ENCODE results near the gene PTPRB. TPM values are rescaled to one million over a fixed set of nuclear protein-coding genes. Genes with fewer than 3 reads are reported as not detected.

Gene PTPRB
- total RNA-seq, 1 experiment from 2014 or later: 0.17 TPM

DNA sequence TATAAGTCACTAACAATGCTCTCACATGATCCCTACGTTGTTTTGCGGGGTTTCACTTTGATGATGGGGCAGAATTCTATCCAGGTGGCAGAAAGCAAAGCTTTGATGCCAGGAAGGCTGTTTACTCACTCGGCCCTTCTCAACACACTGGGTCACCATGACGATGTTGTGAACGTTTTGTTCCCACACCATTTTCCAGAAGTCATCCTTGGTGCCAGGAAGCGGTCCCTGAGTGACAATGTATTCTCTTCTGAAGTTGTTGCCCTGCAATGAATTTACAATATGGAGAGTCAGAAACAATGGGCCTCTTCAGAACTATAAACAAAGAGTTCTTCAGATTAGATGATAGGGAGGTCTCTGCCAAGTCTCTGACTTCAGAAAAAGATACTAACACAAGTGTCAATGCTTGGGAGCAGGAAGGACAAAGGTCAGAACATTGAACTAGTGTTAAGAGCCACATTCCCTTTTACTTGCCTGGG, 101.3 kb downstream of the PTPRB start:
- H3K4me3 ChIP-seq (replicated peaks in 1 of 2; ENCODE audit: low read depth in 1 of 2, low read length in 2 of 2): no peak overlapping the region
- no peak for ATAC-seq
- H3K27ac ChIP-seq (ENCODE audit: low read depth, low read length): no peak overlapping the region
- no peaks in the 10 kb centered on the region for H3K36me3 ChIP-seq (ENCODE audit: control insufficient read depth in 1 of 2, insufficient read depth in 2 of 2, low read length in 2 of 2)
- peaks cover 0 to 4% of the 10 kb centered on the region in 2 experiments; a peak in 1 of 4 replicates for H3K4me1 ChIP-seq (ENCODE audit: control insufficient read depth in 1 of 2, insufficient read depth in 2 of 2, low read length in 2 of 2)
- CTCF ChIA-PET: no interaction called here
- no peak overlapping the region for H3K9ac ChIP-seq (ENCODE audit: low read length)
- H2AFZ ChIP-seq (ENCODE audit: low read depth, low read length, poor library complexity, severe bottlenecking): no peak overlapping the region
- no peaks in the 10 kb centered on the region for H3K27me3 ChIP-seq (ENCODE audit: insufficient read depth, low read length)
- no peak overlapping the region for H3K4me2 ChIP-seq (ENCODE audit: low read length)
- no peaks in the 10 kb centered on the region for H3K9me3 ChIP-seq (ENCODE audit: control insufficient read depth in 1 of 2, insufficient read depth in 1 of 2, low read depth in 1 of 2, low read length in 2 of 2)
- no peak for TF ChIP-seq CTCF (IDR thresholded peaks at IDR 0.05 in 2 of 3, conservative IDR thresholded peaks at IDR 0.05 in 1 of 3; ENCODE audit: borderline replicate concordance in 1 of 3, insufficient read depth in 1 of 3, low read depth in 2 of 3, low read length in 2 of 3)
- no peak for TF ChIP-seq RAD21 (IDR thresholded peaks at IDR 0.05; ENCODE audit: low read depth)
- no peak for TF ChIP-seq FOSL1 (IDR thresholded peaks at IDR 0.05; ENCODE audit: low read depth)
- no peak for TF ChIP-seq ZFX (IDR thresholded peaks at IDR 0.05)
- TF ChIP-seq, protein P1, sequence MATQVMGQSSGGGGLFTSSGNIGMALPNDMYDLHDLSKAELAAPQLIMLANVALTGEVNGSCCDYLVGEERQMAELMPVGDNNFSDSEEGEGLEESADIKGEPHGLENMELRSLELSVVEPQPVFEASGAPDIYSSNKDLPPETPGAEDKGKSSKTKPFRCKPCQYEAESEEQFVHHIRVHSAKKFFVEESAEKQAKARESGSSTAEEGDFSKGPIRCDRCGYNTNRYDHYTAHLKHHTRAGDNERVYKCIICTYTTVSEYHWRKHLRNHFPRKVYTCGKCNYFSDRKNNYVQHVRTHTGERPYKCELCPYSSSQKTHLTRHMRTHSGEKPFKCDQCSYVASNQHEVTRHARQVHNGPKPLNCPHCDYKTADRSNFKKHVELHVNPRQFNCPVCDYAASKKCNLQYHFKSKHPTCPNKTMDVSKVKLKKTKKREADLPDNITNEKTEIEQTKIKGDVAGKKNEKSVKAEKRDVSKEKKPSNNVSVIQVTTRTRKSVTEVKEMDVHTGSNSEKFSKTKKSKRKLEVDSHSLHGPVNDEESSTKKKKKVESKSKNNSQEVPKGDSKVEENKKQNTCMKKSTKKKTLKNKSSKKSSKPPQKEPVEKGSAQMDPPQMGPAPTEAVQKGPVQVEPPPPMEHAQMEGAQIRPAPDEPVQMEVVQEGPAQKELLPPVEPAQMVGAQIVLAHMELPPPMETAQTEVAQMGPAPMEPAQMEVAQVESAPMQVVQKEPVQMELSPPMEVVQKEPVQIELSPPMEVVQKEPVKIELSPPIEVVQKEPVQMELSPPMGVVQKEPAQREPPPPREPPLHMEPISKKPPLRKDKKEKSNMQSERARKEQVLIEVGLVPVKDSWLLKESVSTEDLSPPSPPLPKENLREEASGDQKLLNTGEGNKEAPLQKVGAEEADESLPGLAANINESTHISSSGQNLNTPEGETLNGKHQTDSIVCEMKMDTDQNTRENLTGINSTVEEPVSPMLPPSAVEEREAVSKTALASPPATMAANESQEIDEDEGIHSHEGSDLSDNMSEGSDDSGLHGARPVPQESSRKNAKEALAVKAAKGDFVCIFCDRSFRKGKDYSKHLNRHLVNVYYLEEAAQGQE (IDR thresholded peaks at IDR 0.05; ENCODE audit: low read depth): no peak
- TF ChIP-seq POLR2A (IDR thresholded peaks at IDR 0.05; ENCODE audit: borderline replicate concordance, extremely low read depth, insufficient read depth, insufficient read length): no peak
- TF ChIP-seq, protein P2, sequence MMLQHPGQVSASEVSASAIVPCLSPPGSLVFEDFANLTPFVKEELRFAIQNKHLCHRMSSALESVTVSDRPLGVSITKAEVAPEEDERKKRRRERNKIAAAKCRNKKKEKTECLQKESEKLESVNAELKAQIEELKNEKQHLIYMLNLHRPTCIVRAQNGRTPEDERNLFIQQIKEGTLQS (IDR thresholded peaks at IDR 0.05): no peak
- TF ChIP-seq CBX3 (IDR thresholded peaks at IDR 0.05; ENCODE audit: low read depth): no peak
- TF ChIP-seq, protein P3, sequence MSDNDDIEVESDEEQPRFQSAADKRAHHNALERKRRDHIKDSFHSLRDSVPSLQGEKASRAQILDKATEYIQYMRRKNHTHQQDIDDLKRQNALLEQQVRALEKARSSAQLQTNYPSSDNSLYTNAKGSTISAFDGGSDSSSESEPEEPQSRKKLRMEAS (IDR thresholded peaks at IDR 0.05): no peak
- TF ChIP-seq SRF (IDR thresholded peaks at IDR 0.05; ENCODE audit: low read depth): no peak
- TF ChIP-seq ELF1 (IDR thresholded peaks at IDR 0.05; ENCODE audit: borderline replicate concordance, low read depth): no peak
- no peak for TF ChIP-seq SP1 (IDR thresholded peaks at IDR 0.05; ENCODE audit: low read depth)
- TF ChIP-seq, protein P4, sequence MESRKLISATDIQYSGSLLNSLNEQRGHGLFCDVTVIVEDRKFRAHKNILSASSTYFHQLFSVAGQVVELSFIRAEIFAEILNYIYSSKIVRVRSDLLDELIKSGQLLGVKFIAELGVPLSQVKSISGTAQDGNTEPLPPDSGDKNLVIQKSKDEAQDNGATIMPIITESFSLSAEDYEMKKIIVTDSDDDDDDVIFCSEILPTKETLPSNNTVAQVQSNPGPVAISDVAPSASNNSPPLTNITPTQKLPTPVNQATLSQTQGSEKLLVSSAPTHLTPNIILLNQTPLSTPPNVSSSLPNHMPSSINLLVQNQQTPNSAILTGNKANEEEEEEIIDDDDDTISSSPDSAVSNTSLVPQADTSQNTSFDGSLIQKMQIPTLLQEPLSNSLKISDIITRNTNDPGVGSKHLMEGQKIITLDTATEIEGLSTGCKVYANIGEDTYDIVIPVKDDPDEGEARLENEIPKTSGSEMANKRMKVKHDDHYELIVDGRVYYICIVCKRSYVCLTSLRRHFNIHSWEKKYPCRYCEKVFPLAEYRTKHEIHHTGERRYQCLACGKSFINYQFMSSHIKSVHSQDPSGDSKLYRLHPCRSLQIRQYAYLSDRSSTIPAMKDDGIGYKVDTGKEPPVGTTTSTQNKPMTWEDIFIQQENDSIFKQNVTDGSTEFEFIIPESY (IDR thresholded peaks at IDR 0.05; ENCODE audit: extremely low read depth, insufficient replicate concordance, low read length): no peak
- no peak for TF ChIP-seq JUND (IDR thresholded peaks at IDR 0.05)
- H3K79me2 ChIP-seq (ENCODE audit: insufficient read depth, low read length): no peaks in the 10 kb centered on the region
- POLR2A ChIA-PET: no interaction called here
- H4K20me1 ChIP-seq (ENCODE audit: insufficient read depth): no peaks in the 10 kb centered on the region
- no peak for DNase-seq (ENCODE audit: low read depth, low spot score)
- intact Hi-C loops (cut with micrococcal nuclease): no loop called here
- RAD21 ChIA-PET (ENCODE audit: low non-redundant PET in 1 of 2, low total read pairs in 2 of 2, uncharacterized antibody in 2 of 2, unreplicated experiment in 2 of 2): no interaction called here
- no TSS peak for BruUV-seq (replicated peaks)
- H3K9me2 ChIP-seq (ENCODE audit: insufficient read depth): no peaks in the 10 kb centered on the region
